Ishikawa (cell line): ENCODE data around the gene VN1R4.

Source experiments
- CEBPB ChIP-seq: IDR thresholded peaks from 2 replicates; pipeline ENCODE4 v1.6.1; 2012
- CREB1 ChIP-seq: IDR thresholded peaks from 2 replicates; pipeline ENCODE4 v1.6.1; 2012; ENCODE audit warnings: low read depth
- EGR1 ChIP-seq: IDR thresholded peaks from 2 replicates; pipeline ENCODE4 v1.6.1; 2012
- MAX ChIP-seq: IDR thresholded peaks from 2 replicates; pipeline ENCODE4 v1.6.1; 2012
- REST ChIP-seq: IDR thresholded peaks from 2 replicates; pipeline ENCODE4 v1.6.1; 2012; ENCODE audit warnings: low read depth, mild to moderate bottlenecking

DNA sequence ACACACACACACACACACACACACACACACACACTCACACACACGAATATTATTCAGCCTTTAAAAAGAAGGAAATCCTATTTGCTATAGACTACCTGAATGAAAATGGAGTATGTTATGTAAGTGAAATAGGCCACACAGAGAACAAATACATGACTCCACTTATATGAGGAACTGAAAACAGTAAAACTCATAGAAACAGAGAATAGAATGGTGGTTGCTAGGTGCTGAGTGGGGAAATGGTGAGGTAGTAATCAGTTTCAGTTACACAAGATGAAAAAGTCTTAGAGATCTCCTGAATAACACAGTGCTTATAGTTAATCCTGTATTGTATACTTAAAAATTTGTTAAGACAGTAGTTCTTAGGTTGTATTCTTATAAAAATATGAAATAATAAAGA is 21.0 kb downstream of the VN1R4 start:
- TF ChIP-seq EGR1 (no peak), CREB1 (no peak), MAX (no peak), CEBPB (no peak), REST (no peak)
